ENCODE data around the gene FBLN2.
"Not testable (repeated sequence)": the region's sequence is repeated elsewhere in the genome, so short reads cannot be mapped to it uniquely, and the experiment has no call there.

Gene FBLN2

GRCh38 chr3:13513913-13514517, 34.9 kb upstream of the FBLN2 start:
- DNase-seq (ENCODE audit: low read depth in 2 of 2), result no peak

GRCh38 chr3:13514639-13515435, 34.1 kb upstream of the FBLN2 start:
- DNase-seq (ENCODE audit: low read depth in 2 of 2), result no peak

GRCh38 chr3:13515786-13516759, 32.9 kb upstream of the FBLN2 start:
- no peak for DNase-seq (ENCODE audit: low read depth in 2 of 2)

DNA sequence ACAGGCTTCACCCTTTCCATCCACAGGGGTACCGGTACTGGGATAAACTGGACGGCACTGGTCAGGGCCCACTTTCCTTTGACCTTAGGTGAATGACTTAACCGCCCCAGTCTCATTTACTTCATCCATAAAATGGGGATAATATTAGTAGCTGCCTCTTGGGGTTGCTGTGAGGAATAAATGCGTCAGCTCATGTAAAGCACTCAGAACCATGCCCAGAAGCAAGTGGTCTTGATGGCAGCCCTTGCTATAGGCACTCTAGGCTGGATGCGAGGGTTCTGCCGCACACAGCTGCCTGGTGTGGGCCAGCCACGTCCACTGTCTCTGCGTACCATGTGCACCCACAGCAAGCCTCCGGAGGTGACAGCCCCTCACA, 32.2 kb upstream of the FBLN2 start:
- DNase-seq (ENCODE audit: low read depth in 2 of 2), result no peak

GRCh38 chr3:13517253-13517977, 31.5 kb upstream of the FBLN2 start:
- DNase-seq (ENCODE audit: low read depth in 2 of 2), result no peak

GRCh38 chr3:13518516-13518953, 30.4 kb upstream of the FBLN2 start:
- DNase-seq (ENCODE audit: low read depth in 2 of 2), result no peak

GRCh38 chr3:13519006-13519791, 29.7 kb upstream of the FBLN2 start:
- no peak for DNase-seq (ENCODE audit: low read depth in 2 of 2)

GRCh38 chr3:13520326-13520880, 28.5 kb upstream of the FBLN2 start:
- DNase-seq (ENCODE audit: low read depth in 2 of 2), result no peak

DNA sequence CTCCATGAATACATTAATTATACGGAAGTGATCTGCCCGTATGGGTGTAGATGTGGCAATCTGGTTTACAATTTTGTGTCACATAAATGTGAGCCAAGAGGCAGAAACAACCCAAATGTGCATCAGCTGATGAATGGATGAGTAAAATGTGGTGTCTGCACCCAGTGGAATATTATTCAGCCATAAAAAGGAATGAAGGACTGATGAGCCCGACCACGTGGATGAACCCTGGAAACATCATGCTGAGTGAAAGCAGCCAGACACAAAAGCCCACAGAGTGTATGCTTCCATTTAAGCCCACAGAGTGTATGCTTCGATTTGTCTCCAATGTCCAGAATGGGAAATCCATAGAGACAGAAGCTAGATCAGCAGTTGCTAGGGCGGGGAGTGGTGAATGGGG, 27.6 kb upstream of the FBLN2 start:
- DNase-seq (ENCODE audit: low read depth in 2 of 2), result no peak

DNA sequence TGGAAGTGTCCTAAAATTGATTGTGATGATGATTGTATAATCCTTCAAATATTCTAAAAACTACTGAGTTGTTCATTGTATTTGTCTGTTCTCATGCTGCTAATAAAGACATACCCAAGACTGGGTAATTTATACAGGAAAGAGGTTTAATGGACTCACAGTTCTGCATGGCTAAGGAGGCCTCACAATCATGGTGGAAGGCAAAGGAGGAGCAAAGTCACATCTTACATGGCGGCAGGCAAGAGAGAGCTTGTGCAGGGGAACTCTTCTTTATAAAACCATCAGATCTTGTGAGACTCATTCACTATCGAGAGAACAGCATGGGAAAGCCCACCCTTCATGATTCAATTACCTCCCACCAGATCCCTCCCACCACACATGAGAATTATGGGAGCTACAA, 27.2 kb upstream of the FBLN2 start:
- DNase-seq (ENCODE audit: low read depth in 2 of 2), result not testable (repeated sequence)

DNA sequence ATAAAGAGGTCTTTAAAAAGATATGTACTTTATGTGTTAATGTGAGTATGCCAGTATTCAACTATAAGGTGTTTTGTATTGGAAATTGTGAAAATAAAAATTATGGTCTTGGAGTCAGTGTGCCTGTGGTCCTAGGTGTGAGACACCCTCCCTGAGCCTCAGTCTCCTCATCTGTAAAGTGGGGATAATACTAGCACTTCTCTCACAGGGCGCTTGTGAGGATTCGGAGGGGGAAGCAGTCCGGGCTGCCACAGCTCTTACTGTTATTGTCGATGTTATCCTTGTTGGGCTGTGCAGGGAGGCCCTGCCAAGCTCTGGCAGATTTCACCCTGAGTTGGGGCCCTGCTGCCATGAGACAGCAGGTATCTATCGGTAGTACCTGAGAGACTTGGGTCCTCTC, 26.7 kb upstream of the FBLN2 start:
- DNase-seq (ENCODE audit: low read depth in 2 of 2), result no peak

- no peak for DNase-seq (ENCODE audit: low read depth in 2 of 2)
These were observed 23.8 kb upstream of the FBLN2 start for GRCh38 chr3:13524979-13525669.

DNA sequence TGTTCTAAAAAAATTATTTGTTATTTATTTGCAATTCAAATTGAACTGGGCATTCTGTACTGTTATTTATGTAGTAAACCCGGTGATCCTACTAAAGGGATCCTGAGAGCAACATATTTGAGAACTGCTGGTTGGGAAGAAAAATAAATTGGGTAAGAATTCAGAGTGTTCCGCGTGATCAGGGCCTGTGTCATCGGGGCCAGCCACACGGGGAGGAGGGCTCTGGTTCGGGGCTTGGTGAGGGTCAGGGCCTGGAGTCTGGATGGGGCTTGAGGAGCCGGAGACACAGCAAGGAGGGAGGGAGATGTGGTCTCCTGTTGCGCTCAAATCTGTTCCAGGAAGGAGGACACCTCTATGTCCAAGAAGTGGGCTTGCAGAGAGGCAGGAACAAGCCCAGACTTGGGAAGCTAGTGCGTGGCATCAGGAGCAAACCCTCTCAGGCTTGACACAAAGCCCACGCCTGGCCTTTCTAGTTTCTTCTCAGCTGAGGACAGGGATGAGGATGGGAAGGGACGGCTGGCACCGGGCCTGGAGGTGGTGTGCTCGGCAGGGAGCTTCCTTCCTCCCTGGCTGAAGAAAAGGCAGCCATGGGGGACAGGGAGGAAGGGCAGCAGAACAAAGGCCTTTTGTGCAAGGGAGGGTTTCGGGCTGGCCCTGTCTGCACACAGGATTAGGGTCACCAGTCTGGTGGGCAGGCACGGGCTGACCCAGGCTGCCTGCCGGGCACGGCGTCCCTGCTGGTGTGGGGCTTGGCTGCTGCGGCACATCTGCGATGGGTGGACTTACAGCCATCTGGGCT, 22.9 kb upstream of the FBLN2 start:
- no peak for DNase-seq (ENCODE audit: low read depth in 2 of 2)

DNA sequence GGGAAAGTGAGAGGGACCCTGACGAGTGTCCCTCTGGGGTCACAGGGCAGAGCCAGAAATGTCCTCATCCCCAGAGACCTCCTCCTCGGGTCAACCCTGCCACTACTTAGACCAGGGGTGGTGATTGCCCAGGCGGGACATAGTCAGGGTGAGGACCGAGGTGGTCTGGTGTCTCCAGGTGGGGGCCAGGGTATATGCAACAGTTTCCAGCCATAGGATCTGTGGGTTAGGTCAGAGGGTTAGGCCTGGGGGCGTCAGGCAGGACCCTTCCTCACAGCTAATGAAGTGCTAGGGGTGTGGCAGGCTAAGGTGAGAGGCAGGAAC, 22.3 kb upstream of the FBLN2 start:
- no peak for DNase-seq (ENCODE audit: low read depth in 2 of 2)

- no peak for DNase-seq (ENCODE audit: low read depth in 2 of 2)
These were observed 20.6 kb upstream of the FBLN2 start for GRCh38 chr3:13528217-13528867.

GRCh38 chr3:13529196-13530112, 19.5 kb upstream of the FBLN2 start:
- DNase-seq (ENCODE audit: low read depth in 2 of 2), result no peak

GRCh38 chr3:13530241-13531009, 18.5 kb upstream of the FBLN2 start:
- DNase-seq (ENCODE audit: low read depth in 2 of 2), result no peak
